ENCODE data around the gene TMEM254.
A peak's percentile ranks its signal among the peaks of the same experiment; 100 is the strongest.
"Not testable (repeated sequence)": the region's sequence is repeated elsewhere in the genome, so short reads cannot be mapped to it uniquely, and the experiment has no call there.

TMEM254 gene, protein sequence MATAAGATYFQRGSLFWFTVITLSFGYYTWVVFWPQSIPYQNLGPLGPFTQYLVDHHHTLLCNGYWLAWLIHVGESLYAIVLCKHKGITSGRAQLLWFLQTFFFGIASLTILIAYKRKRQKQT

DNA sequence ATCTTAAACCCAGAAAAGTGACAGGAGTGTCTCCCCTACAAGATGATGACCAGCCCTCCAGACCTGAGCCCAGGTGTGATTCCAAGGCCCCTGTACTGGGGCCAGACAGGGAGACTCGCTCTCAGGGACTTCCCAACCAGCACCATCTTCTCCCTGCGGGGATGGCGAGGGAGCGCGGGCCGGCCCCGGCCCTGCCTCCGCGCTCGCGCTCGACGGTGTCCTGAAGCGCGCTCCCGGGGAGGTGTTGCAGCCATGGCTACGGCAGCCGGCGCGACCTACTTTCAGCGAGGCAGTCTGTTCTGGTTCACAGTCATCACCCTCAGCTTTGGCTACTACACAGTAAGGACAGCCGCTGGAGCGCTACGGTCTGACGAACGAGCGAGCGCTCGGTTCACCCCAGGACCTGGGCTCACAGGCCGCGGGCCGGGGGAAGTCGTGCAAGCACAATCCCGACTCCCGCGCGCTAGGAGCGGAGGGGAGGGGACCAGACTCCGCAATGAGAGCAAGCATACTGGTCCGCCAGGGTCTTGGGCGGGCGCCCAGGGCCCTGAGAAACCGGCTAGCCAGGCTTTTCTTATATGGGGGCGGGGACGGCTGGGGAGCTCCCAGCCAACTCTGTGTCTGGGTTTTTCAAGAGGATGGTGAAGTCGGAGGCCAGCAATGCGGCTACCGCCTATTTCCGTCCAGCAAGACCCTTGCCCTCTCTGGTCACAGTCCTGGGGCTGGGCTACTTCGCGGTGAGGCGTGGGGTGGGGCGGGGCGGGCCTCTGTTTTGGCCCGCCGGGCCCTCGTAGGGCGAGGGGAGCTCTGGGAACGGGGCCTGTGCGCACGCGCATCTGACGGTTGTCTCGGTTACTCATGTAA is at the start of gene TMEM254:
TSS of gene TMEM254 (plus strand) at position 218 of the 864 bp plus-strand sequence. CDS start at position 253, 35 bp downstream.
- peak; percentile 86 for DNase-seq

DNA sequence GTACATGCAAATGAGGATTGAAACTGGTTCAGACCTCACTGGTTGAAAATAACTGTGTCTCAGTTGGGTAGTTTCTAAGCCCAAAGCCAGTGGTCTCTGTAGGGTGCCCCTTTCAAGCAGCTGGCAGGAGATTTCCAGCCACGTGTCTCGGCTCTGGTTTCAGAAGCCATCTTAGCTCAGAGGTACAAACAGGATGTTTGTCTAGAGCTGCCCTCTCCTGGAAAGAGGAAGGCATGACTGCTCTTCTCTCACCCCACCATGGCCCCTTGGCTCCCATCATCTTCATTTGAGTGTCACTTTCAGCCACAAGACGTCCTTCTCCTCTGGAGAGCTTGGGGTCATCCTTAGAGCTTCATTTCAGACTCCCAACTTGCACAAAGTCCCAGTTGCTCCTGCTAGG is 49.3 kb upstream of the TMEM254 start:
- not testable (repeated sequence) for DNase-seq

DNA sequence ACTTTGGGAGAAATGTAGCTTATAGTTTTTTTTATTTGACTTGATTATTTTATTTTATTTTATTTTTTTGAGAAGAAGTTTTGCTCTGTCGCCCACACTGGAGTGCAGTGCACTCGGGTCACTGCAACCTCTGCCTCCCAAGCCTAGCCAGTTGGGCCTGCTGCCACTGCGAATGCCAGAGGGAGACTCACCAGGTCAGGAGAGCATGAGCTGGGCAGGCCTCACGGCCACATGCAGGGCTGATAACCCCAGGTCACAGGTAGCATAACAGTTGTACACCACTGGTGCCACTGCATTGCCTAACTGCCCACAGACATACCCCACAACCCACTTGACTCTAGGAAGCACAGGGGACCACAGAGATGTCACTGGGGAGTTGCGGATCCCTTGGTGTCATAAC is 48.6 kb upstream of the TMEM254 start:
- DNase-seq, result not testable (repeated sequence)

DNA sequence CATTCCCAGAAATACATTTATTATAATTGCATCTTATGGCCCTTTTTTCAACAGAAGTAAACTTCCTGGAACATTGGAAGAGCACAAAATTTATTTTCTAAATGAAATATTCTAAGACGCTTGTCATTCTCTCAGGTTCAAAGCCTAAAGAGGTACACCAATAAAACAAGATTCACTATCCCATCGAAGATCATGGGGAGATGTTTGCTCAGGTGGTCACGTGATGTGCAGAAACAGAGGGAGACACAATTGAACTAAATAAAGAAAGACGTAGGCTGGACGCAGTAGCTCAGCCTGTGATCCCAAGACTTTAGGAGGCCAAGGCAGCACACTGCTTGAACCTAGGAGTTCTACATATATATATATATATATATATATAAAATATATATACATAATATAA is 46.0 kb upstream of the TMEM254 start:
- no peak for DNase-seq

DNA sequence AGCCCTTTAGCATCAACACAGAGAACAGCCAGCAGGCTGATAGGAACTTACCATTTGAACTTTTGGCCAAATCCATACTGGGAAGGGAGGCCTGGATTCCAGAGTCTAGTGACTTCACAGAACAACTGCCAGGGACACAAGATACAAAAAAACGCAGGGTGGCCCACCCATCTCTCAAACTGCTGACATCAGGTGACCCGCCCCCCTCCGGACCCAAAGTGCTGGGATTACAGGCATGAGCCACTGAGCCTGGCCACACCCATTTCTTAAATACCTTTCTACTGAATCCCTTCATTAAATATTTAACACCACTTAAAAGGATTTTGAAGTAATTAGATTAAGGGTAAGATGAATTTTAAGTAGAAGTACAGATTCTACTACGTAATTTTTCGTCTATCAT is 43.7 kb upstream of the TMEM254 start:
- not testable (repeated sequence) for DNase-seq

DNA sequence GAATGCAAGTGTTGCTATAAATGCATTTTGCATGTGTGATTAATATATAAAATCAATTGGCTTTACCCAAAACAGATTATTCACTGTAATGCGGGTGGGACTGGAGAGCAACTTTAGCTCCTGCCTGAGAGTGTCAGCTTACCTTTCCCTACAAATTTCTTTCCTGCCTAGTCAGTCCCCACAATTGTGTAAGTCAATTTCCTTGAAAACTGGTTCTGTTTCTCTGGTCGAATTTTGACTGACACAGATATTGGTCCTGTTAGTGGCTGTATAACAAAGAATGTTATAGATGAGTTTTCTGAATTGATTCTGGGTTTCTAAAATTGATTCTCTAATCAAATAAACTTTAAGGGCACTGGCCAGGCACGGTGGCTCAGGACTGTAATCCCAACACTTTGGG is 43.0 kb upstream of the TMEM254 start:
- DNase-seq, result not testable (repeated sequence)

DNA sequence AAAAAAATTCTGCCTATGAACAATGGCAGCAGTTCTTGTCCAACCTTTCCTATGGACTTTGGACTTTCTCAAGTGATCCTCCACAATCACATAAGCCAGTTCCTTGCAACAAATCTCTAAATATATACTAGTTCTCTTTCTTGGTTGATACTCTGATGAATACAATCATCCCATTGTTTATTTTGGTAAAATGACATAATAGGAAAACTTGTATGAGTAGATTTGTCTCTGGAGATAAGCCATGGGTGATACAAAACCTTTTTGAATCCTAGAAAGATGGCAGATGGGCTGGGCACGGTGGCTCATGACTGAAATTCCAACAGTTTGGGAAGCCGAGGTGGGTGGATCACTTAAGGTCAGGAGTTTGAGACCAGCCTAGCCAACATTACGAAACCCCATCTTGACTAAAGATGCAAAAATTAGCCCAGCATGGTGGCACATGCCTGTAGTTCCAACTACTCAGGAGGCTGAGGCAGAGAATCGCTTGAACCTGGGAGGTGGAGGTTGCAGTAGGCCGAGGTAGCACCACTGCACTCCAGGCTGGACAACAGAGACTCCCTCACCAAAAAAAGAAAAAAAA is 41.5 kb upstream of the TMEM254 start:
- not testable (repeated sequence) for DNase-seq

DNA sequence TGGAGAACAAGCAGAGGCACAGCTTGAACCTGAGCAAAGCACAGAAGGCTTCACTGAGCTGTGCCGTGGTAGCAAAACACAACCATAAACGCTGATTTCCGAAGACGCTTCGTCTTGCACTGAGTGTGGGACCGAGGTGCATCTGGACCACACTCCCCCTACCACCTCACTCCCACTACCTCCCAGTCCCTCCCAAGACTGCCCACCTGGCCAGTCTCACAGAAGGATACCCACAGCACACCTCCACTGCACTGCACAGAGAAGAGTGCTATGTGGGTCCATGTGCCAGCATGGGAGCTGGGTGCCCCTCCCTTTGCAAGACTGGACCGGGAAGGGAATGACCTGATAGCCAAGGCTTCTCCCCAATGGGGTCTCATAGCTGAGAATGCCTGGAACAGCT is 40.2 kb upstream of the TMEM254 start:
- DNase-seq, result not testable (repeated sequence)

DNA sequence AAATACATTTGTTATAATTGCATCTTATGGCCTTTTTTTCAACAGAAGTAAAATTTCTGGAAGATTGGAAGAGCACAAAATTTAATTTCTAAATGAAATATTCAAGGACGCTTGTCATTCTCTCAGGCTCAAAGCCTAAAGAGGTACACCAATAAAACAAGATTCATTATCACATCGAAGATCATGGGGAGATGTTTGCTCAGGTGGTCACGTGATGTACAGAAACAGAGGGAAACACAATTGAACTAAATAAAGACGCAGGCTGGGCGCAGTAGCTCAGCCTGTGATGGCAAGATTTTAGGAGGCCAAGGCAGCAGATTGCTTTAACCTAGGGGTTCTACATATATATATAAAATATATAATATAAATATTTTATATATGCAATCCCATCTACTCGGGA is 37.3 kb upstream of the TMEM254 start:
- no peak for DNase-seq

DNA sequence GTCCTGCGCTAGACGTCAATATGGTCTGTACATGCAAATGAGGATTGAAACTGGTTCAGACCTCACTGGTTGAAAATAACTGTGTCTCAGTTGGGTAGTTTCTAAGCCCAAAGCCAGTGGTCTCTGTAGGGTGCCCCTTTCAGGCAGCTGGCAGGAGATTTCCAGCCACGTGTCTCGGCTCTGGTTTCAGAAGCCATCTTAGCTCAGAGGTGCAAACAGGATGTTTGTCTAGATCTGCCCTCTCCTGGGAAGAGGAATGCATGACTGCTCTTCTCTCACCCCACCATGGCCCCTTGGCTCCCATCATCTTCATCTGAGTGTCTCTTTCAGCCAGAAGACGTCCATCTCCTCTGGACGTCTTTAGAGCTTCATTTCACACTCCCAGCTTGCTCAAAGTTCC is 33.5 kb upstream of the TMEM254 start:
- not testable (repeated sequence) for DNase-seq

DNA sequence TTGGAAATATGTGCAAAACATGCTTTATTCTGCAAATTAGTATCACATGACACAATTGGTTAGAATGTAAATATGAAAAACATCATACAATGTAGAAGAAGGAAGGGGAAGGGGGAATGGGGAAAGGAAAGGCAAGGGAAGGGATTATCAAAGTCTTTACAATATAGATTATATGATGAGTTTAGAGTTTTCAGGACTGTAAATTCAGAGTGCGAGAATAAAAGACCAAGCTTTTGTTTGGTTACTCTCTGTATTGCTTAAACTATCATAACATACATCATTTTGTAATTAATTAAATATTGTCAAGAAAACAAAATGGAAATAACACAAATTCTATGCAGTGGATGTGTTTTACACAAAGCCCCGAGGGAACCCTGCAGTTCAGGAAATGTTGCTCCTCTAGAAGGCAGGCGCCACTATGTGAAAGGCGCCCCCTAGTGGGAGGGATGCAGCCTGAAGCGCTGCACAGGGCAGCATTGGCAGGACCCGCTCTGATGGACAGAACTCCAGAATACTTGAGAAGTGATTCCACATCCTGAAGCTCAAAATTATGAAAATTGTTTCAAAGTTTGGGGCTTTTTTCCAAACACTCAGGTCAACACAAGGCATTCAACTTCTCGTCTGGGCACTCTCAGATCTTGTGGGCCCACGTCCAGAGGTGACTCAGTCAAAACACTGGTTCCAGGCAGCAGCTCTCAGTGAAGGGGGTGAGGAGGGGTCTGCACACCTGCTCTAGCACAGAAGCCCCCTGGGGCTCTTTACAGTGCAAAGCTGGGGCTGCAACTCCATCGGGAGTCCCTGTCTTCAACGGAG is 31.6 kb upstream of the TMEM254 start:
- DNase-seq, result peak; percentile 58 to 63

DNA sequence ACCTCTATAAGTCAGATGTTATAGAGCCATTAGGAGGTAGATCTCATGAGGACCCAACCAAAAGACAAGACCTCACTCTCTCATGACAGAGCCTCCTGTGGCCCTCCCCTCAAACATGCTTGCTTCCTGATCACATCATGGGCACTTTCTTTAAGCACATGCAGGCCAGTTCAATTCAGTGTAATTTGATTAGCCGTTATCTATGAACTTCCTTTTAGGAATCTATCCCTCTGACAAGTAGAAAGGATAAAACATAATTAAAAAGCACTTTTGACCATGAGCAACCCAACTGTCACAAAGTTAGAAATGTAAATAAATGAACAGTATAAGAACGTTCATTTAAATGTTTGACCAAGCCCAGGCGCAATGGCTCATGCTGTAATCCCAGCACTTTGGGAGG is 27.7 kb upstream of the TMEM254 start:
- DNase-seq, result no peak

DNA sequence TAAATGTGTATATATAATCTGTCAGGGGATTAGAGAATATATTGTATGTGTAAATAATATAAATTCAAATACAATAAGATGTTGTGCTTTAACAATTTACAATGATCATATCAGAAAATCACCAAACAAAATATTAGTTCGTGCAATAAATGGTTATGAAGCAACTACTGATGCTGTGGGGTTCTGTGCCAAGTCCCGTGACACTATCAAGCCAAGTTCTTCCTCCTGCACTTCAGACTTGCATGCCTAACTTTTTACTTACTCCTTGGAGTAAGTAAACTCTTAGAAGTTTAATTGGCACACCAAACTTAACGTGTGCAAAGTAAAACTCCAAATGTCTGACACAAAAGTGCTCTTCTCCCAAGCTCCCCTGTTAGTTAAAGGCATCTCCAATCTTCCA is 26.5 kb upstream of the TMEM254 start:
- no peak for DNase-seq

DNA sequence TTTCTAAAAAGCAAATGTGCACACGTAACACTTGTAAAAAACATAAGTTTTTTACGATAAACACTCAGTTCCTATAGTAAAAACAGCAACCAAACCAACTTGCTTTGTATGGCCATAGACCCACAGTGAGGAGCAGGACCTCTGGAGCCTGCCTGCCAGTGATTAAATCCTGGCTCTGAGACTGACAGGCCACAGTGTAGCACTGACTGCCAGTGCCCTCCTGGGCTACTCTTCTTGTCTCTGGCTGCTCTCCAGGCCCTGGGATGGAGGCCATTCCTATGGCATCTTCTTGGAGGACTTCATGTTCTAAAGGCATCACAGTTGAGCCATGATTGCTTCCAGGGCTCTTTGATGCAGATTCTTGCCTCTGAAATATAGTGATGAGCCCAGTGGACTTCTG is 22.7 kb upstream of the TMEM254 start:
- DNase-seq, result no peak

DNA sequence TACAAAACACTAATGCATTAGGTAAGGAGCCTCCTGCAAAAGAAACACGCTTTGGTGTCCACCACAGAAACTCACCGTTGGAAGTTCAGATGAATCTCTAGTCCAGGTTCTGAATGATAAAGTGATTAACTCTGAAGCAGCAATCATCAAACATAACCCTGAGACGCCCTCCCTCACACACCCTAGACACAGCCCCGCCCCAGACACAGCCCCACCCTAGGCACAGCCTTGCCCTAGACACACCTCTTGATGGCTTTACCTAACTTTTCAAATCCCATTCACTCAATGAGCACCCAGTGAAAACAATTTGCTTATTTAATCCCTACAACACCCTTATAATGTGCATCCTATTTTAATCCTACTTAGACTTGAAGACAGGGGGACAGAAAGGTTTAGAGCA is 21.3 kb upstream of the TMEM254 start:
- no peak for DNase-seq

DNA sequence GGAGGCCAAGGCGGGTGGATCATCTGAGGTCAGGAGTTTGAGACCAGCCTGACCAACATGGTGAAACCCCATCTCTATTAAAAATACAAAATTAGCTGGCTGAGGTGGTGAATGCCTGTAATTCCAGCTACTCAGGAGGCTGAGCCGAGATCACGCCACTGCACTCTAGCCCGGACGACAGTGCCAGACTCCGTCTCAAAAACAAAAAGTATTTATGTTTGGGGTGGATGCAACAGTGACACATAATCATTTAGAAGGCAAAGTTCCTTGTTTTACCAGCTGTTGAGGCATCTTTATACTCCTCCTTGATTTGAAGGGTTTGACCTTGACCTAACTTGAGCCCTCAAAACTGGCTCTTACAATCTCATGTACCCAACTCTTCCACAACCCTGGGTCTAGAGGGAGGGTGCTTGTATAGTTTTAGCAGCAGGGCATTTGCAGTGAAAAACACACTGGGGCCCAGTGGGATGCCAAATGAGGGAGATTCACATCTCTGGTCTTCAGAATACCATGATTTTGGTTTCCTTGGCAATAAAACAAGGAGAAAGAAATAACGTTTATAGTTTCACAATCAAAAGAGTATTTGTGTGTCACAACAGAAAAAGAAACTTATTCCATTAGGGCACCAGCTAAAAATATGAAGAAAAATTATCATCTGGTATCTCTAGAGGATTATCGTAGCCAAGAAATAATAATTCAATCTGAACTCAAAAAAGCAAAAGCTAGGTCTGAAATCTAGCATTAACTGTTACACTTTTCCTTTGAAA is 14.2 kb upstream of the TMEM254 start:
- no peak for DNase-seq

DNA sequence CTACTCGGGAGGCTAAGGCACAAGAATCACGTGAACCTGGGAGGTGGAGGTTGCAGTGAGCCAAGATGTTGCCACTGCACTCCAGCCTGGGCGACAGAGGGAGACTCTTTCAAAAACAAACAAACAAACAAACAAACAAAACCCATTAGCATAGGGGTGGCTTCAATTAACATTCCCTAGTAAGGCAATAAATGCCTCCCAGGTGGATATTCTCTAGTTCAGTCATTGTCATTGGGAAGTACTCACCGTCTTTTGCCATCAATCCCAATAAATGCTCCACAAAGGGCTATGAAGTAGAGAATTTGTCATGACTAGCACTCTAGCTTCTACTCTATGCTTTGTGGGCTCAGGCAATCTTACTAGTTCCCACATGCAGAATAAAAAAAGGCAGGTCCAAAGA is 11.7 kb upstream of the TMEM254 start:
- no peak for DNase-seq

DNA sequence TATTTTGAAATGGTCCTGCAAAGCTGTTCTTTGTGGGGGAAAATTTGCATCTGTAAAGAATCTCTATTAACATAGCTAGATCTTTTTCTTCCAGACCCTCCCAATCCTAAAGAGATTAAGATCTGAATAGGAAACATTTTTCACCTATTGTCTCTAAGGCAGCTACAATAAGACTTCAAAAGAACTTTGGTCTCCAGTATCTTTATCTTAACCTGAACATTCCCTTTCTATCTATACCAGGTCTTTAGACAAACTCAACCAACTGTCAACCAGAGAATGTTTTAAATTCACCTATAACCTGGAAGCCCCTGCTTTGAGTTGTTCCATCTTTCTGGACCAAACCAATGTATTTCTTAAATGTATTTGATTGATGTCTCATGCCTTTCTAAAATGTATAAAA is 10.6 kb upstream of the TMEM254 start:
- not testable (repeated sequence) for DNase-seq

DNA sequence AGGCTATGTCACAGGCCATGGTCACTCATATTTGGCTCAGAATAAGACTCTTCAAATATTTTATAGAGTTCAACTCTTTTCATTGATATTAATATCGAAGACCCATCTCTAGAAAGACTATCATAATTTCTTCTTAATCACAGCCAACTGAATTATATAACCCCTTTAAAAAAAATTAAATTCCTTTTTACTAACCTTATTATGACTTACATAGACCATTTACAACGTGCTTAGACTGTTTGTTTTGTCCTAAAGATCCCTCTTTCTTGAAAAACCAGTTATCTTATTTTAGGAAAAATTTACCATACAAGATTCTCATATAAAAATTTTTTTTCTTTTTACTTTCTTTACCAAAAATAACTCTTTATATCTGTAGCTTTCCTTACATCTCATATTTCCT is 10.2 kb upstream of the TMEM254 start:
- DNase-seq, result no peak

DNA sequence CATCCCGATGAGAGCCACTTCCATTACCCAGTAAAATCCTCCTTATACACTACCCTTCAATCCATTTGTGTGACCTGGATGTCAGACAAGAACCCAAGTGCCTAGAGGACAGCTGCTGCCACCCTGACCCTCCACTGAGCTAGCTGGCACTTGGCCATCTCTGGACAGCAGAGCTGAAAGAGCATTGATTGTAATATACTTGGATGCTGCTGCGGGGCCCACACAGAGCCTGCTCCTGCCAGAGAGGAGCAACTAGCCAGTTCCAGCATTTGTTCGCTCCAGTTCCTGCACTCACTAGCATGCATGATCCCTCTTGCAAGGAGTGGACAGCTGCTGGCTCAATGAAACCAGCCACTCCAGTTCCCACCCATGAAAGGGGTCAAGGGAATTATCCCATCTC is 8.4 kb upstream of the TMEM254 start:
- DNase-seq, result no peak

DNA sequence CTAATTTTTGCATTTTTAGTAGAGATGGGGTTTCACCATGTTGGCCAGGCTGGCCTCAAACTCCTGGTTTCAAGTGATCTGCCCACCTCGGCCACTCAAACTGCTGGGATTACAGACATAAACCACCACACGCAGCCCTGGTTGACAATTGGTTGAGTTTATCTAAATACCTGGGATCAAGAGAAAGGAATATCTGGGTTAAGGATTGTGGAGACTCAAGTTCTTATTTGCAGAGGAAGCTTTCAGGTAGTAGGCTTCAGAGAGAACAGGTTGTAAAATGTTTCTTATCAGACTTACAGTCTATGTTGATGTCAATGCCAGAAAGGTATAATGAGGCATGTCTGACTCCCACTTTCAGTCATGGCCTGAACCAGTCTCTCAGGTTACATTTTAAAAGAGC is 5.9 kb upstream of the TMEM254 start:
- no peak for DNase-seq

DNA sequence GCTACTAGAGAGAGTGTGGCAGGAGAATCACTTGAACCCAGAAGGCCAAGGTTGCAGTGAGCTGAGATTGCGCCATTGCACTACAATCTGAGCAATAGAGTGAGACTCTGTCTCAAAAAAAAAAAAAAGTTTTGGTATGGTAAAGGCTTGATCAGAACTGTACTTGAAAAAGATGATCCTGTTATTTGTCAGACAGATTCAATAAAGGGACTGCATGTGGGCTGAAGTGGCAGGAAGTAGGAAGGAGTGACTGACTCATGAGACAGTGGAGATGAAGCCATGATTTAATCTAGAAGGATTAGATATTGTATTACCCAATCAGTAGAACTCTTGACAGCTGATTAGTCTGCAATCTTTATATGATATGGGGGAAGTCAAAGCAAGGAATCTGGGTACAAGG is 2.7 kb upstream of the TMEM254 start:
- DNase-seq, result no peak

All from activated CD4-positive, alpha-beta T cell treated with anti-CD3 and anti-CD28 coated beads, Interleukin-2, amount 50 U/mL, for 4 hours (primary cell).